Measurements from ENCODE around the gene ADARB1. TPM values are rescaled to one million over a fixed set of nuclear protein-coding genes. Genes with fewer than 3 reads are reported as not detected.

ADARB1 gene
- total and polyA plus RNA-seq, 9 of the 15 experiments (the other 6 are each of a cell fraction or from before 2014, with no cell fraction given), result 6.7 to 16.0 (median 8.3) TPM

GRCh38 chr21:45114072-45114471 is 39.7 kb downstream of the ADARB1 start (continued):
- peak; percentile 39; the same call in 1 of the 2 replicates for TF ChIP-seq CTBP1 (IDR thresholded peaks at IDR 0.05; ENCODE audit: borderline replicate concordance)
- no peak for TF ChIP-seq ZNF445 (CRISPR knock-in tag; IDR thresholded peaks at IDR 0.05; ENCODE audit: low read depth)
- peak; percentile 8 for TF ChIP-seq MEIS2 (IDR thresholded peaks at IDR 0.05; ENCODE audit: partially characterized antibody)
- no peak for TF ChIP-seq GTF3C2 (IDR thresholded peaks at IDR 0.05; ENCODE audit: borderline replicate concordance, extremely low read depth, insufficient read length)
- no peak for TF ChIP-seq MIER1 (IDR thresholded peaks at IDR 0.05; ENCODE audit: low read depth)
- TF ChIP-seq TEAD4 (IDR thresholded peaks at IDR 0.05; ENCODE audit: low read length), result peak; percentile 46; the same call in 1 of the 2 replicates
- no peak for TF ChIP-seq TEAD4 (CRISPR knock-in tag; IDR thresholded peaks at IDR 0.05; ENCODE audit: borderline replicate concordance)
- peak; percentile 60 for TF ChIP-seq EP300 (IDR thresholded peaks at IDR 0.05; ENCODE audit: low read length)
- no peak for TF ChIP-seq ZC3H11A (IDR thresholded peaks at IDR 0.05; ENCODE audit: low read depth, low read length)
- TF ChIP-seq RCOR1 (IDR thresholded peaks at IDR 0.05; ENCODE audit: borderline replicate concordance in 1 of 2, low read depth in 2 of 2, low read length in 2 of 2), result peak in 1 of 2 experiments; percentile 43; a peak in 1 of 4 replicates
- peak; percentile 57; the same call in 1 of the 2 replicates for TF ChIP-seq ESRRA (IDR thresholded peaks at IDR 0.05; ENCODE audit: borderline replicate concordance, low read depth)
- no peak for TF ChIP-seq E2F4 (CRISPR knock-in tag; IDR thresholded peaks at IDR 0.05; ENCODE audit: low read depth)
- no peak for TF ChIP-seq ZNF263 (CRISPR knock-in tag; IDR thresholded peaks at IDR 0.05; ENCODE audit: borderline replicate concordance)
- peak; percentile 55; the same call in 1 of the 2 replicates for TF ChIP-seq FOXJ2 (tag; IDR thresholded peaks at IDR 0.05)
- peak; percentile 19; the same call in 1 of the 2 replicates for TF ChIP-seq CBFA2T2 (conservative IDR thresholded peaks at IDR 0.05)
- no peak for TF ChIP-seq PHB (CRISPR knock-in tag; IDR thresholded peaks at IDR 0.05)
- TF ChIP-seq FOSL1 (tag; conservative IDR thresholded peaks at IDR 0.05), result 0 out of 2 replicates have a peak, but pooled peaks have one; percentile 34
- TF ChIP-seq ZNF280B (CRISPR knock-in tag; IDR thresholded peaks at IDR 0.05), result no peak
- TF ChIP-seq CEBPB (tag; IDR thresholded peaks at IDR 0.05), result peak; percentile 86
- peak in 1 of 2 experiments; percentile 44; a peak in 1 of 4 replicates for TF ChIP-seq ZNF639 (CRISPR knock-in tag; conservative IDR thresholded peaks at IDR 0.05 in 1 of 2, IDR thresholded peaks at IDR 0.05 in 1 of 2)
- no peak for TF ChIP-seq SAFB (IDR thresholded peaks at IDR 0.05; ENCODE audit: borderline replicate concordance, low read depth, low read length)

All from K562 (cell line).